ENCODE measurements around the gene FAM227B. TPM values are rescaled to one million over a fixed set of nuclear protein-coding genes. Genes with fewer than 3 reads are reported as not detected.

The FAM227B gene
- total RNA-seq, 1 donor = 5.6 TPM

DNA sequence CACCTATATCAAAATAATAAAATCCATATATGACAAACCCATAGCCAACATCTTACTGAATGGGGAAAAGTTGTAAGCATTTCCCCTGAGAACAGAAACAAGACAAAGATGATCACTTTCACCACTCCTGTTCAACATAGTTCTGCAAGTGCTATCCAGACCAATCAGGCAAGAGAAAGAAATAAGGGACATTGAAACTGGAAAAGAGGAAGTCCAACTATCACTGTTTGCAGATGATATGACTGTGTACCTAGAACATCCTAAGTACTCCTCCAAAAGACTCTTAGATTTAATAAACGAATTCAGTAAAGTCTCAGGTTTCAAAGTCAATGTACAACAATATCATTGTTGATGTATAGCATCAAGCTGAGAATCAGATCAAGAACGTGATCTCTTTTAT is 233.1 kb downstream of the FAM227B start:
- TF ChIP-seq, protein P1, sequence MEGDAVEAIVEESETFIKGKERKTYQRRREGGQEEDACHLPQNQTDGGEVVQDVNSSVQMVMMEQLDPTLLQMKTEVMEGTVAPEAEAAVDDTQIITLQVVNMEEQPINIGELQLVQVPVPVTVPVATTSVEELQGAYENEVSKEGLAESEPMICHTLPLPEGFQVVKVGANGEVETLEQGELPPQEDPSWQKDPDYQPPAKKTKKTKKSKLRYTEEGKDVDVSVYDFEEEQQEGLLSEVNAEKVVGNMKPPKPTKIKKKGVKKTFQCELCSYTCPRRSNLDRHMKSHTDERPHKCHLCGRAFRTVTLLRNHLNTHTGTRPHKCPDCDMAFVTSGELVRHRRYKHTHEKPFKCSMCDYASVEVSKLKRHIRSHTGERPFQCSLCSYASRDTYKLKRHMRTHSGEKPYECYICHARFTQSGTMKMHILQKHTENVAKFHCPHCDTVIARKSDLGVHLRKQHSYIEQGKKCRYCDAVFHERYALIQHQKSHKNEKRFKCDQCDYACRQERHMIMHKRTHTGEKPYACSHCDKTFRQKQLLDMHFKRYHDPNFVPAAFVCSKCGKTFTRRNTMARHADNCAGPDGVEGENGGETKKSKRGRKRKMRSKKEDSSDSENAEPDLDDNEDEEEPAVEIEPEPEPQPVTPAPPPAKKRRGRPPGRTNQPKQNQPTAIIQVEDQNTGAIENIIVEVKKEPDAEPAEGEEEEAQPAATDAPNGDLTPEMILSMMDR (IDR thresholded peaks at IDR 0.05; ENCODE audit: insufficient read depth, low read length) = no peak
- DNase-seq (ENCODE audit: low read depth) = no peak
- H3K4me3 ChIP-seq (ENCODE audit: low read depth, low read length) = no peak overlapping the region

DNA sequence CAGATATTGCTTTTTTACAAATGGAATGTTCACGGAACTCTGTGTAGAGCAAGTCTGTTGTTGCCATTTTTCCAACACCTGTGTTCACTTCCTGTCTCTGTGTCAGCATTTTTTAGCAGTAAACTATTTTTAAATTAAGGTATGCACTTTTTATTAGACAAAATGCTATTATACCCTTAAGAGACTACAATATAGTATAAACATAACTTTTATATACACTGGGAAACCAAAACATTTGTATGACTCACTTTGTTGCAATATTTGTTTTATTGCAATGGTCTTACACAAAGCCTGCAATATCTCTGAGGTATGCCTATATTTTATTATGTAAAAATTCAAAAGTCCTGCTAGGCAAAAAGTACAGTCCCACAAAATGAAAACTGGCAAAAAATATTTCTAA is 237.4 kb downstream of the FAM227B start:
- DNase-seq (ENCODE audit: low read depth) = peak; percentile 28
- H3K4me3 ChIP-seq (ENCODE audit: low read depth, low read length) = no peak overlapping the region
- TF ChIP-seq, protein P1 (IDR thresholded peaks at IDR 0.05; ENCODE audit: insufficient read depth, low read length) = no peak

DNA sequence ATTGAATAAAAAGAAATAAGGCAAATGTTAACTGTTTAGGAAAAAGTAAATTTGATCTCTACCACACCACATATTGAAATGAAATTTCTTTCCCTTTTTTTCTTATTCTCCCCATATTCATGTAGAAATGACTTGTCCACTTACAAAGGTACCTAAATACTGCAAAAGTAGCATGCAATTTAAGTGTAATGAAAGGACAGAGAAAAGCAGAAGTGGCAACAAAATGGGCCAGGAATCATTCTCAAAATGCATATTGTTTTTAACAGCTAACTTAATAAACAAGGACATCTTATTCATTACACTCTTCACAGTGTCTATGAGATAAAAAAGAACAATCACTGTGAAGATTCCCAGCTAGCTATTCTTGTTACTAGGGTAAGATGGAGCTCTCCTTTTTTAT is 238.2 kb downstream of the FAM227B start:
- DNase-seq (ENCODE audit: low read depth) = no peak
- TF ChIP-seq, protein P1 (IDR thresholded peaks at IDR 0.05; ENCODE audit: insufficient read depth, low read length) = no peak
- H3K4me3 ChIP-seq (ENCODE audit: low read depth, low read length) = no peak overlapping the region

DNA sequence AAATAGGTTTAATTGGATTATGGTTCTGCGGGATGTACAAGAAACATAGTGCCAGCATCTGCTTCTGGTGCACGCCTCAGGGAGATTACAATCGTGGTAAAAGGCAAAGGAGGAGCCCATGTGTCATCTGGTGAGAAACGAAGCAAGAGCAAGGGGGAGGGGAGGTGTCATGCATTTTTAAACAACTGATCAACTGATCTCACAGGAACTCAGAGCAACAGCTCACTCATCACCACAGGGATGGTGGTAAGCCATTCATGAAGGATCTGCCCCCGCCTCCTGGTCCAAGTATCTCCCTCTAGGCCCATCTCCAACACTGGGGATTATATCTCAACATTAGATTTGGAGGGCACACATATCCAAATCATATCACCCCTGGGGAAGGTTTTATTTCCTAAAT is 239.7 kb downstream of the FAM227B start:
- TF ChIP-seq, protein P1 (IDR thresholded peaks at IDR 0.05; ENCODE audit: insufficient read depth, low read length) = no peak
- DNase-seq (ENCODE audit: low read depth) = no peak
- no peak overlapping the region for H3K4me3 ChIP-seq (ENCODE audit: low read depth, low read length)

DNA sequence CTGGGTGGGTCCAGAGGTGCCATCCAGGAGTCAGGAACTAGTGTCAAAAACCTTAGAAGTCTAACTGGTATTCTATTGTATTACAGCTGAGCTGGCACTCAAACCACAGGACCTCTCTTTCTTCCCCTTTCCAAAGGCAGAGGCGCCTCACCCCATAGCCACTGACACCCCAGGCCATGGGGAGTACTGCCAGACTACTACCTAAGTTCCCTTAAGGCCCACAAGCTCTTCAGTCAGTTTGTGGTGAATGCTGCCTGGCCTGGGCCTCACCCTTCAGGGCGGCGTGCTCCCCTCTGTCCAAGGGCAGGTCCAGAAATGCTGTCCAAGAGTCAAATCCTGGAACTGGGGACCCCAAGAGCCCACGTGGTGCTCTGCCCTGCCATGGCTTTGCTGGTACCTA is 240.6 kb downstream of the FAM227B start:
- TF ChIP-seq, protein P1 (IDR thresholded peaks at IDR 0.05; ENCODE audit: insufficient read depth, low read length) = no peak
- DNase-seq (ENCODE audit: low read depth) = no peak
- no peak overlapping the region for H3K4me3 ChIP-seq (ENCODE audit: low read depth, low read length)

DNA sequence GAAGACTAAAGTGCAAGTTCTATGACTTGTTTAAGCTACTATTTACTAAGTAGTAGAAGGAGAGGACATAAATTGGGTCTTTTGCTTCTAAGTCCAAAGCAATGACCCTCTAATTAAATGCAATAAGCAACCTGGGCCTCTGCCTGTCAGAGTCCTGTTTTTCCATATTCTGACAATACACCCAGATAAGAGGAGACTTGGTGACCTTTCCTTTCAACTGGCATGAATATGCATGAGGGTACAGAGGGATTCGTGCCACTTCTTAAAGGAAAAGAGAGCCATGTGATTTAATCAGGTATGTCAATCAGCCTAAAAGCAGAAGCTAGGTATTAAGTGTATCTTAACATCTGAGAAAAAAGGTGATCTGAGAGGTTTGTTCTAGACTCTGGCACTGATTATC is 248.3 kb downstream of the FAM227B start:
- no peak for DNase-seq (ENCODE audit: low read depth)
- TF ChIP-seq, protein P1 (IDR thresholded peaks at IDR 0.05; ENCODE audit: insufficient read depth, low read length) = no peak
- H3K4me3 ChIP-seq (ENCODE audit: low read depth, low read length) = no peak overlapping the region

DNA sequence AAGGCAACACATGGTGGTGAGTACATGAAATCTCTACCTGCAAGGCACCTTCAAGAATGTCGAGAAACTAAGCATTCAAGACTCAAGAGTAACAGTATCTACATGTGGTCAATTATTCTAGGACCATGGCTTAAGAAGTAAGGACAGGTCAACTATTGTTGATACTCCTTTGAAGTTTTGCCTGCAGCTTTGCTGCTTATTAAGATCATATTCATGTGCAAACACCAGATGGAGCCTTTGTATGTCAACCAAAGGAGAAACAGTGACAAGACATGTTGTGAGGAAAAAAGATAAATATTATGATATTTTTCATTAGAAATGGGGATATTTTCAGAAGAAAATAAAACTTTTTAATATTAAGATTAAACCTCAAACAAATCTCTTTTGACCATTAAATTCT is 249.8 kb downstream of the FAM227B start:
- peak; percentile 47 for DNase-seq (ENCODE audit: low read depth)
- H3K4me3 ChIP-seq (ENCODE audit: low read depth, low read length) = no peak overlapping the region
- TF ChIP-seq, protein P1 (IDR thresholded peaks at IDR 0.05; ENCODE audit: insufficient read depth, low read length) = peak; percentile 36

Data from fibroblast of the aortic adventitia (primary cell).